K562 (cell line): ENCODE results near the gene EXOC5. TPM values are rescaled to one million over a fixed set of nuclear protein-coding genes. Genes with fewer than 3 reads are reported as not detected.

ENCODE experiments used
- REST ChIP-seq, 2 experiments: fragments of 450-650 bp; formaldehyde crosslinking in 1 of 2; IDR thresholded peaks; 2 replicates each; pipeline versions ENCODE4 v1.4.0 to v1.6.1; 2014 to 2020; ENCODE audit warnings: mild to moderate bottlenecking in 2 of 2, borderline replicate concordance in 1 of 2, low read depth in 1 of 2
- WHSC1 ChIP-seq: IDR thresholded peaks from one replicate; pipeline ENCODE4 v1.6.1; 2012; ENCODE audit warnings: low read length, control low read depth, inconsistent platforms
- ZNF407 ChIP-seq: fragments of 450-650 bp; IDR thresholded peaks from 2 replicates; pipeline ENCODE4 v1.6.1; 2016; ENCODE audit warnings: low read depth
- polyA plus RNA-seq, 8 experiments: library from polyadenylated mRNA; depleted of rRNA in 4 of 8; stranded (reverse) in 5 of 8; unstranded in 3 of 8; fragments of >200 nt; fragmentation: Nextera tagmentation in 2 of 8; fragmentation: Illumina TruSeq in 1 of 8; extraction: Ambion mirVana in 2 of 8; extraction: Trizol in 1 of 8; gene quantifications; 2 replicates each; pipeline versions ENCODE4 v1.2.1 to v1.2.3, GENCODE V29; 2011 to 2014; ENCODE audit warnings: inconsistent platforms in 1 of 8, missing spikeins in 1 of 8
- total RNA-seq, 7 experiments: library from RNA; depleted of rRNA in 6 of 7; stranded (reverse); fragments of >200 nt in 6 of 7; fragmentation: Illumina TruSeq in 2 of 7; extraction: Trizol in 2 of 7; gene quantifications; 2 replicates each; pipeline versions ENCODE4 v1.2.1 to v1.2.3, GENCODE V29; 2011 to 2021; ENCODE audit warnings: low replicate concordance in 1 of 7
- TF ChIP-seq, protein P1 (sequence below), 3 experiments: IDR thresholded peaks in 2 of 3; conservative IDR thresholded peaks in 1 of 3; 2 replicates each; pipeline ENCODE4 v1.5.1; 2011 to 2012; ENCODE audit warnings: low read length in 3 of 3, mild to moderate bottlenecking in 3 of 3, control low read depth in 2 of 3, improper control_type of control experiment in 1 of 3, inconsistent platforms in 1 of 3, low read depth in 1 of 3, mixed read lengths in 1 of 3, moderate library complexity in 1 of 3; ENCODE audit not compliant: insufficient read depth in 2 of 3
- TF ChIP-seq, protein P2 (sequence below): sonication (generic); formaldehyde crosslinking; IDR thresholded peaks from 2 replicates; pipeline ENCODE4 v1.8.0; 2023; ENCODE audit warnings: mild to moderate bottlenecking, missing genetic modification reagents

EXOC5 gene
- total and polyA plus RNA-seq, 9 of the 15 experiments (the other 6 are each of a cell fraction or from before 2014, with no cell fraction given), result 5.7 to 50.3 (median 32.0) TPM

- TF ChIP-seq REST (IDR thresholded peaks at IDR 0.05; ENCODE audit: borderline replicate concordance) (peak; percentile 57), REST (CRISPR knock-in tag; IDR thresholded peaks at IDR 0.05; ENCODE audit: low read depth) (no peak), WHSC1 (no peak), ZNF407 (no peak)
- TF ChIP-seq, protein P1, sequence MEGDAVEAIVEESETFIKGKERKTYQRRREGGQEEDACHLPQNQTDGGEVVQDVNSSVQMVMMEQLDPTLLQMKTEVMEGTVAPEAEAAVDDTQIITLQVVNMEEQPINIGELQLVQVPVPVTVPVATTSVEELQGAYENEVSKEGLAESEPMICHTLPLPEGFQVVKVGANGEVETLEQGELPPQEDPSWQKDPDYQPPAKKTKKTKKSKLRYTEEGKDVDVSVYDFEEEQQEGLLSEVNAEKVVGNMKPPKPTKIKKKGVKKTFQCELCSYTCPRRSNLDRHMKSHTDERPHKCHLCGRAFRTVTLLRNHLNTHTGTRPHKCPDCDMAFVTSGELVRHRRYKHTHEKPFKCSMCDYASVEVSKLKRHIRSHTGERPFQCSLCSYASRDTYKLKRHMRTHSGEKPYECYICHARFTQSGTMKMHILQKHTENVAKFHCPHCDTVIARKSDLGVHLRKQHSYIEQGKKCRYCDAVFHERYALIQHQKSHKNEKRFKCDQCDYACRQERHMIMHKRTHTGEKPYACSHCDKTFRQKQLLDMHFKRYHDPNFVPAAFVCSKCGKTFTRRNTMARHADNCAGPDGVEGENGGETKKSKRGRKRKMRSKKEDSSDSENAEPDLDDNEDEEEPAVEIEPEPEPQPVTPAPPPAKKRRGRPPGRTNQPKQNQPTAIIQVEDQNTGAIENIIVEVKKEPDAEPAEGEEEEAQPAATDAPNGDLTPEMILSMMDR (IDR thresholded peaks at IDR 0.05 in 2 of 3, conservative IDR thresholded peaks at IDR 0.05 in 1 of 3; ENCODE audit: insufficient read depth in 2 of 3, low read depth in 1 of 3, low read length in 3 of 3), result peak; percentile 46 to 59 (median 57); a peak in 5 of 6 replicates
- TF ChIP-seq, protein P2, sequence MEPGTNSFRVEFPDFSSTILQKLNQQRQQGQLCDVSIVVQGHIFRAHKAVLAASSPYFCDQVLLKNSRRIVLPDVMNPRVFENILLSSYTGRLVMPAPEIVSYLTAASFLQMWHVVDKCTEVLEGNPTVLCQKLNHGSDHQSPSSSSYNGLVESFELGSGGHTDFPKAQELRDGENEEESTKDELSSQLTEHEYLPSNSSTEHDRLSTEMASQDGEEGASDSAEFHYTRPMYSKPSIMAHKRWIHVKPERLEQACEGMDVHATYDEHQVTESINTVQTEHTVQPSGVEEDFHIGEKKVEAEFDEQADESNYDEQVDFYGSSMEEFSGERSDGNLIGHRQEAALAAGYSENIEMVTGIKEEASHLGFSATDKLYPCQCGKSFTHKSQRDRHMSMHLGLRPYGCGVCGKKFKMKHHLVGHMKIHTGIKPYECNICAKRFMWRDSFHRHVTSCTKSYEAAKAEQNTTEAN, result no peak
These were observed 85.8 kb downstream of the EXOC5 start (continued) for GRCh38 chr14:57182760-57183503.
